ENCODE measurements around the gene ABHD12B.

Gene ABHD12B, protein sequence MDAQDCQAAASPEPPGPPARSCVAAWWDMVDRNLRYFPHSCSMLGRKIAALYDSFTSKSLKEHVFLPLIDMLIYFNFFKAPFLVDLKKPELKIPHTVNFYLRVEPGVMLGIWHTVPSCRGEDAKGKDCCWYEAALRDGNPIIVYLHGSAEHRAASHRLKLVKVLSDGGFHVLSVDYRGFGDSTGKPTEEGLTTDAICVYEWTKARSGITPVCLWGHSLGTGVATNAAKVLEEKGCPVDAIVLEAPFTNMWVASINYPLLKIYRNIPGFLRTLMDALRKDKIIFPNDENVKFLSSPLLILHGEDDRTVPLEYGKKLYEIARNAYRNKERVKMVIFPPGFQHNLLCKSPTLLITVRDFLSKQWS

DNA sequence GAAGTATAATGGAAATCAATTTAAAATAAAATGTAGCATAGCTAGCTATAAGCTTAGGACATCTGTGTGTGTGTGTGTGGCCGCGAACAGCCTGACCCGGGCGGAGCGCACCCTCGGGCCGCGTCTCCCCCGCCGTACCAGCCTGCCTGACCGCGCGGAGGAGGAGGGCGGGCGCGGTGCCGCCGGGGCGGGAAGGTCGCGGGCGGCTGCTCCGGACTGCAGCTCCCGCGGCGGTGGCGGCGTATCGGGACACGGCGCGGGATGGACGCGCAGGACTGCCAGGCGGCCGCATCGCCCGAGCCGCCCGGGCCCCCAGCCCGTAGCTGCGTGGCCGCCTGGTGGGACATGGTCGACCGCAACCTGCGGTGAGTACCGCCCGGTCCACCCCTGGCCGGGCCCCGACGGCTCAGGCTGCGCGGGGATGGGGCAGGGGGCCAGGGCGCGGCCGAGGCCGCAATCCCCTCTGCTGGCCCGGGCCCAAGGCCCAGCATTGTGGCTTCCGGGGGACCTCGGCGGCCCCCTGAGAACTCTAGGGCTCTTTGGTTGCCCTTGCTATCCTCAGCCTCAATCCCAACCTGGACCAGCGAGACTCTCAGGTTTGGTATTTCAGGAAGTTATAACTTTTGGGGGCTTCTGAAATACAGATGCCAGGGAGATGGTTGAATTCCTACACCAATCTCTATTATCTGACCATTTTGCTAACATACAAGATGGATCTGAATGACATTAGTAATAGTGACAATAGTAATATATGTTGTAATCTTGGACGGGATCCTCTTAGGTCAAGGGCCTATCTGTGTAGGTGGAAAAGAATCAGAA is at the start of gene ABHD12B:
TSS of gene ABHD12B (plus strand) at position 140 of the 819 bp plus-strand sequence. CDS start at position 262, 122 bp downstream.
- no peak for DNase-seq

- DNase-seq = no peak
Observed at GRCh38 chr14:50822501-50823042, 49.3 kb upstream of the ABHD12B start.

GRCh38 chr14:50823051-50823761 is 48.6 kb upstream of the ABHD12B start:
- DNase-seq = no peak

DNA sequence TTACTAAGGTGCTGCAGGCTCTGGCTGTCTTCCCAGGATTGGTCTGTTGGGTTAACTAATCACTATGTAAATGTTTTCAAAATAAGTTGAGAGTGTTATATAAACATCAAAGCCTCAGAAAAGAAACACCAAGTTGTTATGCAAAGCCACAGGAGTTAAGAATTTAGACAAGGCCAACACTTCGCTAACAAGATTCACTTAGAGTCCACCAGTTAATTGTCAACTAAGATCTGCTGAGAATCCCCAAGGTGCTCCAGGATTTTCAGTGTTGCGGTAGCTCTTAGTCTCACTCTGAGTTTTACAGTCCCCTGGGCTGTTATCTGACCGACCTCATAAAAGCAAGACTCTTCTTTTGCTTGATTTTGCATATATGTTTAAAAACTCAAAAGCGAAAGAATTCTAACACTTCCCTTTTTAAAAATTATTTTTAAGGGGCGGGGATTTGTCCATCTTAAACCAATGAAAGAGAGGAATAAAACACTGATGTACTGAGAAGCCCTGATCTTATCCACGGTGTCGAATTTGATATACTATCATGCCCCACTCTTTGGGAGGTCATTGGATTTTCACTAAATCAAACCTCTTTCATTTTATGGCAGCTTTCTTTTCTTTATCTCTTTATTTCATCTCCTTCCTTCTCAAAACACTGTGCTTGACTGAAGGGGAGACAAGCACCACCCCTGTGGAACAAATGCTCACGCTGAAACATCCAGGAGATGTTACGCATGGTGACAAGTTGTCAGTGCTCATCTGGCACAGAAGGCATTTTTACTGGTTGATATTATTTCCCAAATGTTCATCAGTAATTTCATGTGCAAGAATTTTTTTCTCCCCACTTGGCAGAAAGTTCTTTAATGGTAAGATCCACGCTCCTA is 47.9 kb upstream of the ABHD12B start:
- DNase-seq = no peak

DNA sequence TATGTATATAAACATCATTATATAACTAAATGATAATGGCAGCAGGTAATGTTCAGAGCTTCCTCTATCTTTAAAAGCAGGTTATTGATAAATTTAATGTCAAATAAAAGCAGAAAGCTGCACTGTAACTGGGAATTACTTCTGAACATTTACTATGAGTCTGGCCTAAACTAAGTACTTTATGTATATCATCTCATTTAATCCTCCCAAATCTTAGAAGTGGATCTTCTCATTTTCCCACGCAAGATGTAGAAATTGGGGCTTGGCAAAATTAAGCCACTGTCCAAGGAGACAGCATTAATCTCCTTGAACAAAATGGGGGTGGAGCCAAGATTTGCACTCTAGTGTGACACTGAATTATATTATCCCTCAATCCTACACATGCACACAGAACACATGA is 46.5 kb upstream of the ABHD12B start:
- no peak for DNase-seq

GRCh38 chr14:50826681-50827080 is 45.2 kb upstream of the ABHD12B start:
- no peak for DNase-seq

DNA sequence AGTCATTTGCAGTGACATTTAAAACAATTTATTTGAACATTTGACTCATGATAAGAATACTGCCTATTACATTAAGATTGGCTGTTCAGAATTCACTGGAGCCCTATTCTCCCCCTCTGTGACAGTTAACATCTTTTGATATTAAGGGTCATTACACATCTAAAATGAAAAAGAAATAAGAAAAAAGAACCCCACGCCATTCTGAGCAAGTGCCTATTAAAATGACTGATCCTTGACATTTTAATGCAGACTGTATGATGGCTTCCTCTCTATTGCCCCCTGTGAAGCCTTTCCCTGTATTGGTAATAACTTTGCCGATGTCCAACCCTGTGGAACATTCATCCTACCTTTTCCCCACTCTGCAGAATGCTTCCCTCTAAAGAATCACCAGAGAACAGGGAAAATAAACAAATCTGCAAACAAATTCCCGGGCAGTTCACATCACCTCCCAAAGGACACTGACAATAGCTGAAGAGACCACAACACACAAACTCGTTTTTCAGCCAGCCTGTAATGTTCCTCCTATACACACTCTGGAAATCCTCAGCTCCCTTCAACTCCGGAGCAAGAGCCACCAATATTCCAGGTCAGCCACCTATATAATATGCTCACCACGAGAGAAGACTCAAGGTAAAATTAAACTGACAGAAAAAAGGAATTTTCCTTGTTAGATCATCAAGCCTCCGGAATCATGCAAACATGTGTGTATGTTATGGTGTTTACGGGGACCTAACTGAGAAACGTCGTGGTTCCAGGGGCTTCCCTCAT is 42.9 kb upstream of the ABHD12B start:
- DNase-seq = no peak

GRCh38 chr14:50829489-50830043 is 42.3 kb upstream of the ABHD12B start:
- DNase-seq = no peak

DNA sequence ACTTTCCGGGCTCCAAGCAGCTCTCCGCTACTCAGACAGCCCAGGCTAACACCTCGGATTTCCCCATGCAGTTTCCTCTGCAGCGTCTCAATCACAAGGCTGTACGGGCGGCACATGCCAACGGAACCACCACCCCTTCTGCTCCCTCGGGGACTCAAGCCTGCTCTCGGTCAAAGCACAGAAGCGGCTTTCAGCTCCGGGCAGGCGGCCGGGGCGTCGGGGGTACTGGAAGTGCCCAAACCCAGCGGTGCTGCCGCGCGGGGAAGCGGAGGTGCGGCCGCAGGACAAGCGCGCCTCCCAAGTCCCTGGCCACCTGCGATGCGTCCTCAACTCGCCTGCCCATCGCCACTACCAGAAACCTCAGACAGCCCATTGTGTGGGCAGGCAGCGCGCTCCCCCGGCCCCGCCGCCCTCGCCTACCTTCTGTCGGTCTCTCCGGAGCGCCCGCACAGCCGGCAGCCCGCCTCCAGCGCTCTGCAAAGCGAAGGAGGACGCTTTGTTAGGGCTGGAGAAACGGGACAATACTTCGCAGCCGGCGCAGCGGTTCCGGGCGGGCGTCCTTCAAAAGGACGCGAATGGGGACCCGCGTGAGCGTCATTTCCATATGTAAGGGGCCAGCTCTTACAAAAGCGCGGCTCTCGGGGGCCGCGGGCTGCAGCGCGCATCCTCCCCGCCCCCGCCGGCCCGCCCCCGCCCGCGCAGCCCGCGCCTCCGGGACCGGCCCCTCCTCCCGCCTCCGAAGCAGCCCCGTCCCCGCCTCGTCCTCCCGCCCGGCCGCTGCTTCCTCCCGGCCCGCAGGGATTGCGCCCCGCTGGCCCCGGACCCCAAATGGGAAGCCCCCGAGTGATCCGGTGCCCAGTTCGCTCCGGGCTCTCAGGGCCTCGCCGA is 41.6 kb upstream of the ABHD12B start:
- DNase-seq = no peak

- no peak for DNase-seq
Observed at GRCh38 chr14:50830932-50831725, 40.7 kb upstream of the ABHD12B start, which contains the start of gene NIN. NIN (minus strand) TSS chr14:50831162; CDS start chr14:50822056, 9,106 bp downstream.

DNA sequence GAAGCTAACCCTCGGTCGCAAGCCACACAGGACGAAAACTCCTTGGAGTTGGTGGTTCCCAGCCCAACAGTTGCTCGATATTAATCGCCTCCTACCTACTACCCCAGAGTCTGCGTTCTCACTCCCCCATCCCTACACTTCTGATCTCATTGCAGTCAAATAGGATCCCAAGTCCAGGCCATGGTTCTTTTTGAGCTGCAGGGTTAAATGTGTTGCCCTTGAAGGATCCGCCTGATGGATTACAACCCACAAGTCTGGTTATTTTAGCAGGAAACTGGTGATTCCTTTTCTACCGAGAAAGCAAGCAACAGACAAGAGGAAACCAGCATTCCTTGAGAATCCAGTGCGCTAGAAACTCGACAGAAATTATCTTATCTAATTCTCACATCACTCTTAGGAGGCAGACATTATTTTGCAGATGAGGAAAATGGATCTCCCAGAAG is 40.1 kb upstream of the ABHD12B start:
- no peak for DNase-seq

- no peak for DNase-seq
Observed at GRCh38 chr14:50832935-50833630, 38.8 kb upstream of the ABHD12B start.

DNA sequence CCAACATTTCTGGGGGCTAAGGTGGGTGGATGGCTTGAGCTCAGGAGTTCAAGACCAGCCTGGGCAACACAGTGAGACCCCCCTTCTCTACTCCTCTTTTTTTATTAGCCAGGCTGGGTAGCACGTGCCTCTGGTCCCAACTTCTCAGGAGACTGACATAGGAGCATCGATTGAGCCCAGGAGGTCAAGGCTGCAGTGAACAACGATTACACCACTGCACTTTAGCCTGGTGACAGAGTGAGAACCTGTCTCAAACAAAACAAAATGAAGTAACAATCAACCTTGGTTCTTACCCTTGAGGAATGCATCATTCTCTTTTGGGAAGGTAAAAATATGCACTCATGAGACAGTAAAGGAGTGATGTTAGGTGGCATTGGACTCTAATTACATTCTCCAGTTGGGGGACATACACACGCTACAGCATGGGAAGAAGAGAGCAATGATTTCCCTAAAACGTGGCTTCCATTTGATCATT is 37.0 kb upstream of the ABHD12B start:
- no peak for DNase-seq

- no peak for DNase-seq
Observed at GRCh38 chr14:50835280-50835679, 36.6 kb upstream of the ABHD12B start.

DNA sequence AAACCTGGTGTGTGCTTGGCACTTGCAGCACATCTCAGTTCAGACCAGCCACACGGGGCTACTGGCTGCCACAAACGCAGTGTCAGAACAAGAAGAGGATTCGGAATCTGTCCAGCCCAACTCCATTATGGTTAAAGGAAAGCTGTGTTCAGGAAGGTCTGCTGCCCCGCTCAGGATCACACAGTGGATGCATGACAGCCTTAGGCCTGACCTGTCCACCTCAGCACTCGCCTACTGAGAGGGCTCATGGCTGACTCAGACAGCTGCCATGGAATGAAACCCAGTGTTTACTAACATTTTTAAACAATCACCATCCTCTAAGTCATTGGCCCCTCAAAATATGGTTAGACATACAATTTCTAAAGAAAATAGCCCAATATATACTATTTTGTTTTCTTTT is 35.3 kb upstream of the ABHD12B start:
- no peak for DNase-seq

DNA sequence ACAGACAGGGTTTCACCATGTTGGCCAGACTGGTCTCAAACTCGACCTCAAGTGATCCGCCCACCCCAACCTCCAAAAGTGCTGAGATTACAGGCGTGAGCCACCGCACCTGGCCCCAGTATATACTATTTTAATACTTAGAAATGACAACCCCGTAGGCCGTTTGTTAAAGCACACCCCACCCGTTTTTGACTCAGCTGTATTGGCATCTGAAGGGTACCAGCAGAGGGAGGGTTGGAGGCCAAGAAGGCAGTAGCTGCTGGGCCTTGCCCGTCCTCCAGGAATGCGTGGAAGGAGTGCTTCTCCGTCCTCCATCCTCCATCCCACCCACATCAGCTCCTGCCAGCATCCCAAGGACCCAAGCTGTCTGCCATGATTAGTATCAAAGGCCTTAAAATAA is 34.6 kb upstream of the ABHD12B start:
- DNase-seq = no peak

DNA sequence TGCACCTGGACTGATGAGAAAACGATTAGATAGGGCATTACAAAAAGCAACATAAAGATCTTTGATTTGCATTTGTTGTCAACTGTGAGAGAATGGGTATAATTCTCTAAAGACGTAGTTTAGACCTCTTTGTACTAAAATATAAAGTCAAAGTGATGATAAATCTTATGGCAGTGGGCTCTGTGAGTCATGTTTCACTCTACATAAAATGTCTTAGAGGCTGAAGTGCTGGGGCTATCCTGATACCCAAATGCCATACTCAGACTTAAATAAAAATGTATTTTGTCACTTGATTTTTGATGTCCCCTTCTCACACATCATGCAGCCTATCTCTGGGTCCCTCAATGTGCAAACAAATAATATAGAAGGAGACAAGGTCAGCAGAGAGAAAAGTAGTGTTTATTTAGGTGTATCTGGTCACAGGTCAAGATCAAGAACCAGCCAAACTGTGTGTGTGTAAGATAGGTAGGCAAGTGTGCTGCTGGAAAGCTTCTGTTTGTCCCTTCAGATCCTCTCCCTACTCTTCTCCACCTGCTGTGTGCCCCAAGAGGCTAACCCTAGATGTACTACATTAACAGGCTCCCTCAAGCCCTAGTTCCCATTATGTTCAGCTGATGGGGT is 33.9 kb upstream of the ABHD12B start:
- DNase-seq = no peak

DNA sequence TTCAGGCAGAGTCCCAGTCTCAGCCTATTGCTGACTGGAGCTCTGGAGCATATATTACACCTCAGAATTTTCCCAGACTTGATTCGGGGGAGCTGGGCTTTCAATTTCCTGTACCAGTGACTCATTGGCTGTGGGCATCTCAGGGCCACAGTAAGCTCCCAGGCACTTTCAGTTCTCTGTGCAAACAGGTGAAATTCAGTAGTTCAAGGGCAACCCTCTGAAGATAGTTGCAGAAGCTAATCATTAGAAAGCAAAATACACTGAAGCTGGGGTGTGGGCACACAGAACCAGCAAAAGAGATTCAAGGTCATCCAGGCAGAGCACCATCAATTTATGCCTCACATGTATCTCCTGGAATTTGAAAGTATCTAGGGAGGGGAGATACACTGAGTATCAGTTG is 32.8 kb upstream of the ABHD12B start:
- no peak for DNase-seq
